ENCODE measurements around the gene CTSW. TPM values are rescaled to one million over a fixed set of nuclear protein-coding genes. Genes with fewer than 3 reads are reported as not detected.

The CTSW gene
- polyA plus RNA-seq, 1 donor from 2014 or later, result not detected

GRCh38 chr11:65917434-65918210 is 38.0 kb downstream of the CTSW start:
- Histone ChIP-seq H3K4me3 (ENCODE audit: low read length) (peak overlapping the region; percentile 97), H3K9me2 (ENCODE audit: insufficient read depth, low read length) (no peaks in the 10 kb centered on the region), H3K9ac (ENCODE audit: low read length) (peak overlapping the region; percentile 92), H3K27me3 (ENCODE audit: insufficient read depth, low read depth, low read length) (no peaks in the 10 kb centered on the region), H3K36me3 (ENCODE audit: insufficient read depth, low read length) (no peaks in the 10 kb centered on the region), H3K27ac (ENCODE audit: low read length) (no peak overlapping the region), H3K4me2 (ENCODE audit: low read length) (peak overlapping the region; percentile 64), H3K9me3 (ENCODE audit: low read length) (no peaks in the 10 kb centered on the region), H2AFZ (ENCODE audit: low read depth, low read length) (no peak overlapping the region), H3K79me2 (replicated peaks; ENCODE audit: insufficient read depth, low read length) (peaks cover 20% of the 10 kb centered on the region), H3F3A (ENCODE audit: insufficient read depth, low read length, poor library complexity, severe bottlenecking) (no peaks in the 10 kb centered on the region), H4K20me1 (ENCODE audit: insufficient read depth) (no peaks in the 10 kb centered on the region)
- TF ChIP-seq EZH2 (IDR thresholded peaks at IDR 0.05; ENCODE audit: borderline replicate concordance, insufficient read depth, low read length, poor library complexity, severe bottlenecking) (no peak), MXI1 (conservative IDR thresholded peaks at IDR 0.05; ENCODE audit: poor library complexity, severe bottlenecking) (no peak), TAF1 (IDR thresholded peaks at IDR 0.05; ENCODE audit: low read depth) (no peak), RAD21 (conservative IDR thresholded peaks at IDR 0.05) (no peak), EP300 (conservative IDR thresholded peaks at IDR 0.05; ENCODE audit: poor library complexity, severe bottlenecking) (no peak)
- TF ChIP-seq, protein P1, sequence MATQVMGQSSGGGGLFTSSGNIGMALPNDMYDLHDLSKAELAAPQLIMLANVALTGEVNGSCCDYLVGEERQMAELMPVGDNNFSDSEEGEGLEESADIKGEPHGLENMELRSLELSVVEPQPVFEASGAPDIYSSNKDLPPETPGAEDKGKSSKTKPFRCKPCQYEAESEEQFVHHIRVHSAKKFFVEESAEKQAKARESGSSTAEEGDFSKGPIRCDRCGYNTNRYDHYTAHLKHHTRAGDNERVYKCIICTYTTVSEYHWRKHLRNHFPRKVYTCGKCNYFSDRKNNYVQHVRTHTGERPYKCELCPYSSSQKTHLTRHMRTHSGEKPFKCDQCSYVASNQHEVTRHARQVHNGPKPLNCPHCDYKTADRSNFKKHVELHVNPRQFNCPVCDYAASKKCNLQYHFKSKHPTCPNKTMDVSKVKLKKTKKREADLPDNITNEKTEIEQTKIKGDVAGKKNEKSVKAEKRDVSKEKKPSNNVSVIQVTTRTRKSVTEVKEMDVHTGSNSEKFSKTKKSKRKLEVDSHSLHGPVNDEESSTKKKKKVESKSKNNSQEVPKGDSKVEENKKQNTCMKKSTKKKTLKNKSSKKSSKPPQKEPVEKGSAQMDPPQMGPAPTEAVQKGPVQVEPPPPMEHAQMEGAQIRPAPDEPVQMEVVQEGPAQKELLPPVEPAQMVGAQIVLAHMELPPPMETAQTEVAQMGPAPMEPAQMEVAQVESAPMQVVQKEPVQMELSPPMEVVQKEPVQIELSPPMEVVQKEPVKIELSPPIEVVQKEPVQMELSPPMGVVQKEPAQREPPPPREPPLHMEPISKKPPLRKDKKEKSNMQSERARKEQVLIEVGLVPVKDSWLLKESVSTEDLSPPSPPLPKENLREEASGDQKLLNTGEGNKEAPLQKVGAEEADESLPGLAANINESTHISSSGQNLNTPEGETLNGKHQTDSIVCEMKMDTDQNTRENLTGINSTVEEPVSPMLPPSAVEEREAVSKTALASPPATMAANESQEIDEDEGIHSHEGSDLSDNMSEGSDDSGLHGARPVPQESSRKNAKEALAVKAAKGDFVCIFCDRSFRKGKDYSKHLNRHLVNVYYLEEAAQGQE (IDR thresholded peaks at IDR 0.05; ENCODE audit: borderline replicate concordance), result no peak

DNA sequence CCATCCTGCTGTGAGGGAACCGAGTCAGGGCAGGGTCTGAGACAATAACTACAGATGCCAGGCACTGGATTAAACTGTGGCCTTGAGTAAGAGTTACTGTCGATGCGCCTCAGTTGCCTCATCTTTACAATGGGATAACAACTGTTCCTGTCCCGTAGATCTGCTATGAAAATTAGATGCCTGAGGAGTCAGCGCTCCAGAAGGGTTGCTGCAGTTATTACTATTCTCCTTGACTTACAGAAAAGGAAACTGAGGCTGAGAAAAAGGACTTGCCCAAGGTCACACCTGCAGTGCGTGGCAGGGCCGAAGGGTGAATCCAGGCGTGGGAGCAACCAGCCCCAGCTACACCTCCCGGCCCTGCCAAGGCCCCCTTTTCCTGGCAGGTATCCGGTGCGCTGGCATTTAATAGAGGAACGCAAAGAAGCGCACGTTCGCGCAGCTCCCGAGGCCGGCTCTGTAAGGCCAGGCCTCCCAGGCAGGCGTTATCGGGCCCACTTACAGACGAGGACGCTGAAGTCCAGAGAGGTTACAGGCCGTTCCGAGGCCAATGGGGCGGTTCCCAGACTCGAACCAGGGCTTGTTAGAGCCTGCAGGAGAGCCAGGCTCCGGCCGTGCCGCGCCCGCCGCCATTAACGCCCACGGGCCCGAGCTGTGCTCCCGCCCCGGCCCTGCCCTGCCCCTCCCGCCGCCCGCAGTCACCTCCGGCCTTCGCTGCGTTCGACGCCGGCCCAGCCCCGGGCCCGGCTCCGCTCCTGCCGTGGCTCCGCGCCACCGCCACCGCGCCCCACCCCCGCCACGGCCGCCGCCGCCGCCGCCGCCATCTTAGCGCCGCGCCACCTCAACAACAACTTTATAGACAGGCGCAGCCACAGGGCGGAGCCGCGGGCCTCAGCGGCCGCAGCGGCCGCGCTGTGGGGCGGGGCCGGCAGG is 38.8 kb downstream of the CTSW start, which contains the start of gene C11orf68:
Gene C11orf68 (minus strand): TSS at position 852 of the 930 bp plus-strand sequence. CDS start 31 bp downstream, at position 821.
- H3K36me3 ChIP-seq (ENCODE audit: insufficient read depth, low read length), result no peaks in the 10 kb centered on the region
- H3F3A ChIP-seq (ENCODE audit: insufficient read depth, low read length, poor library complexity, severe bottlenecking), result no peaks in the 10 kb centered on the region
- peak within 1 kb of the TSS; percentile 97 for H3K4me3 ChIP-seq (ENCODE audit: low read length)

More for the DNA sequence above, 38.8 kb downstream of the CTSW start, which contains the start of gene C11orf68:
- Histone ChIP-seq H3K9me3 (ENCODE audit: low read length) (no peaks in the 10 kb centered on the region), H2AFZ (ENCODE audit: low read depth, low read length) (peak within 1 kb of the TSS; percentile 65), H4K20me1 (ENCODE audit: insufficient read depth) (no peaks in the 10 kb centered on the region), H3K27me3 (ENCODE audit: insufficient read depth, low read depth, low read length) (no peaks in the 10 kb centered on the region), H3K79me2 (replicated peaks; ENCODE audit: insufficient read depth, low read length) (peaks cover 20% of the 10 kb centered on the region), H3K9me2 (ENCODE audit: insufficient read depth, low read length) (no peaks in the 10 kb centered on the region), H3K4me2 (ENCODE audit: low read length) (peak within 1 kb of the TSS; percentile 92), H3K9ac (ENCODE audit: low read length) (peak within 1 kb of the TSS; percentile 92), H3K27ac (ENCODE audit: low read length) (peak within 1 kb of the TSS; percentile 74)
- TF ChIP-seq TAF1 (IDR thresholded peaks at IDR 0.05; ENCODE audit: low read depth) (peak; percentile 24), EP300 (conservative IDR thresholded peaks at IDR 0.05; ENCODE audit: poor library complexity, severe bottlenecking) (no peak), POLR2AphosphoS5 (IDR thresholded peaks at IDR 0.05) (peak; percentile 75), MXI1 (conservative IDR thresholded peaks at IDR 0.05; ENCODE audit: poor library complexity, severe bottlenecking) (peak; percentile 15)
- TF ChIP-seq, protein P1 (IDR thresholded peaks at IDR 0.05; ENCODE audit: borderline replicate concordance), result peak; percentile 58

Measured in neural cell (in vitro differentiated cells).